GM12878 (cell line): ENCODE measurements around the gene EEF1A2. TPM values are rescaled to one million over a fixed set of nuclear protein-coding genes. Genes with fewer than 3 reads are reported as not detected.

Source experiments
- ATAC-seq: fragments of 200-7000 bp; cut with Tn5 transposase; 3 replicates; pipeline ENCODE4 v1.9.1; 2020; ENCODE audit warnings: mild to moderate bottlenecking, moderate library complexity
- BruUV-seq: library from RNA; stranded (reverse); fragments of 400-500 nt; replicated peaks from 2 replicates; lab custom pipeline; 2021; lab: Mats Ljungman, UMichigan
- CTCF ChIA-PET: fragments of 300-600 bp; sonication (Branson Sonifier 250); formaldehyde crosslinking; extraction: SDS; loops from one replicate; lab custom pipeline; 2021; ENCODE audit warnings: inconsistent platforms; lab: Yijun Ruan, JAX
- POLR2A ChIA-PET: fragments of 350-600 bp; formaldehyde crosslinking; extraction: SDS; loops from one replicate; lab custom pipeline; 2021; ENCODE audit warnings: inconsistent platforms; lab: Charles Lee
- RAD21 ChIA-PET: fragments of 300-600 bp; sonication (Branson Sonifier 250); formaldehyde crosslinking; loops from one replicate; lab custom pipeline; 2023; ENCODE audit warnings: antibody characterized with exemption; ENCODE audit not compliant: unreplicated experiment; lab: Charles Lee
- SMC1A ChIA-PET: fragments of 300-600 bp; sonication (Branson Sonifier 250); formaldehyde crosslinking; loops from one replicate; lab custom pipeline; 2023; ENCODE audit not compliant: unreplicated experiment, uncharacterized antibody; lab: Charles Lee
- DNase-seq: peaks from one replicate; pipeline ENCODE4 v3.0.0-alpha.2; 2011; ENCODE audit warnings: low read depth, low spot score
- FAIRE-seq: peaks from 3 replicates; lab custom pipeline; 2011; peaks lifted over from hg19 to GRCh38; lab: Jason Lieb, UNC
- H2AFZ ChIP-seq: 2 replicates; pipeline ENCODE4 v1.6.0; 2011; ENCODE audit warnings: low read depth, low read length, control low read depth; ENCODE audit not compliant: control insufficient read depth
- H3K27ac ChIP-seq: 2 replicates; pipeline ENCODE4 v1.5.1; 2011; ENCODE audit warnings: control low read depth; ENCODE audit not compliant: control insufficient read depth, insufficient read depth
- H3K27me3 ChIP-seq, 2 experiments: replicated peaks in 1 of 2; 2 replicates each; pipeline versions ENCODE4 v1.6.0 to v1.6.1; 2011; ENCODE audit warnings: low read length in 1 of 2; ENCODE audit not compliant: control insufficient read depth in 2 of 2, insufficient read depth in 2 of 2
- H3K36me3 ChIP-seq, 2 experiments: 2 replicates each; pipeline ENCODE4 v1.5.1; 2011; ENCODE audit warnings: low read length in 1 of 2; ENCODE audit not compliant: control insufficient read depth in 2 of 2, insufficient read depth in 2 of 2
- H3K4me1 ChIP-seq: 2 replicates; pipeline ENCODE4 v1.6.1; 2011; ENCODE audit warnings: mild to moderate bottlenecking, low read length, moderate library complexity, mixed read lengths; ENCODE audit not compliant: control insufficient read depth, insufficient read depth
- H3K4me2 ChIP-seq: 2 replicates; pipeline ENCODE4 v1.6.0; 2011; ENCODE audit warnings: control low read depth; ENCODE audit not compliant: control insufficient read depth, insufficient read depth
- H3K4me3 ChIP-seq: fragments of 200-600 bp; sonication (generic); 2 replicates; pipeline ENCODE4 v1.5.1; 2016
- H3K79me2 ChIP-seq: 2 replicates; pipeline ENCODE4 v1.6.0; 2011; ENCODE audit warnings: low read length; ENCODE audit not compliant: control insufficient read depth, insufficient read depth
- H3K9ac ChIP-seq: 2 replicates; pipeline ENCODE4 v1.8.0; 2011; ENCODE audit warnings: low read length, control low read depth, mixed read lengths; ENCODE audit not compliant: control insufficient read depth, insufficient read depth
- H3K9me3 ChIP-seq: replicated peaks from 3 replicates; pipeline ENCODE4 v1.5.1; 2011; ENCODE audit warnings: mild to moderate bottlenecking, low read length; ENCODE audit not compliant: control insufficient read depth, insufficient read depth
- H4K20me1 ChIP-seq: 2 replicates; pipeline ENCODE4 v1.6.0; 2011; ENCODE audit not compliant: control insufficient read depth, insufficient read depth
- ATF7 ChIP-seq: fragments of 450-650 bp; IDR thresholded peaks from 2 replicates; pipeline ENCODE4 v1.6.1; 2016; ENCODE audit warnings: low read depth, mild to moderate bottlenecking
- E4F1 ChIP-seq: fragments of 450-650 bp; IDR thresholded peaks from 2 replicates; pipeline ENCODE4 v1.6.1; 2018; ENCODE audit warnings: borderline replicate concordance, mild to moderate bottlenecking; ENCODE audit not compliant: partially characterized antibody
- EED ChIP-seq: sonication (generic); IDR thresholded peaks from 2 replicates; pipeline ENCODE4 v1.6.1; 2016; ENCODE audit warnings: antibody characterized with exemption, low read depth
- FOXK2 ChIP-seq: fragments of 450-650 bp; IDR thresholded peaks from 2 replicates; pipeline ENCODE4 v1.6.1; 2017; ENCODE audit warnings: mild to moderate bottlenecking, moderate library complexity
- IRF3 ChIP-seq: fragments of 450-650 bp; IDR thresholded peaks from 2 replicates; pipeline ENCODE4 v1.6.1; 2014; ENCODE audit warnings: mild to moderate bottlenecking
- IRF4 ChIP-seq: IDR thresholded peaks from 2 replicates; pipeline ENCODE4 v1.6.1; 2011; ENCODE audit warnings: low read depth, low read length
- TARDBP ChIP-seq: IDR thresholded peaks from 2 replicates; pipeline ENCODE4 v1.6.1; 2016; ENCODE audit warnings: borderline replicate concordance
- ZBTB40 ChIP-seq: fragments of 450-650 bp; IDR thresholded peaks from 2 replicates; pipeline ENCODE4 v1.6.1; 2016; ENCODE audit warnings: mild to moderate bottlenecking, moderate library complexity, borderline replicate concordance
- WGBS: methylation state at CpG from one replicate; pipeline ENCODE4 v1.1.6; 2016; ENCODE audit warnings: low lambda C conversion rate; ENCODE audit not compliant: insufficient replicate concordance, insufficient coverage; ENCODE audit errors: missing lambda C conversion rate; 5-methylcytosine and 5-hydroxymethylcytosine counted together
- in situ Hi-C: fragments of 300-500 bp; cut with MboI; formaldehyde crosslinking; loops from 9 replicates; pipeline ENCODE4 v1.14.3; 2018; ENCODE audit warnings: mixed read lengths
- intact Hi-C: fragments of 100-400 bp; cut with micrococcal nuclease; formaldehyde crosslinking; loops from one replicate; pipeline ENCODE4 v1.14.2; 2022; ENCODE audit not compliant: unreplicated experiment
- polyA plus RNA-seq, 11 experiments: library from polyadenylated mRNA; depleted of rRNA in 4 of 11; unstranded in 6 of 11; stranded (reverse) in 5 of 11; fragments of >200 nt; fragmentation: Nextera tagmentation in 4 of 11; fragmentation: Illumina TruSeq in 1 of 11; extraction: Ambion mirVana in 4 of 11; extraction: Trizol in 1 of 11; gene quantifications; 1 replicate in 1 of 11; 2 replicates in 10 of 11; pipeline versions ENCODE4 v1.2.1 to v1.2.3, GENCODE V29; 2011 to 2016; ENCODE audit warnings: inconsistent platforms in 2 of 11, missing spikeins in 2 of 11, low read depth in 1 of 11
- total RNA-seq, 4 experiments: library from RNA; depleted of rRNA in 3 of 4; stranded (reverse); fragments of >200 nt in 3 of 4; fragmentation: Illumina TruSeq in 1 of 4; extraction: Trizol in 1 of 4; gene quantifications; 2 replicates each; pipeline versions ENCODE4 v1.2.1 to v1.2.3, GENCODE V29; 2013 to 2021

The EEF1A2 gene
- total and polyA plus RNA-seq, 10 of the 15 experiments (the other 5 are each of a cell fraction or from before 2014, with no cell fraction given) = 0.56 TPM; not detected in 9

GRCh38 chr20:63492518-63492917 is 6.4 kb downstream of the EEF1A2 start (continued):
- TF ChIP-seq ZBTB40 = no peak

GRCh38 chr20:63491635-63492230 is 7.2 kb downstream of the EEF1A2 start:
- Histone ChIP-seq H4K20me1 (no peaks in the 10 kb centered on the region), H3K79me2 (no peaks in the 10 kb centered on the region), H2AFZ (no peak overlapping the region), H3K4me3 (no peak overlapping the region), H3K4me1 (no peaks in the 10 kb centered on the region), H3K9me3 (no peaks in the 10 kb centered on the region), H3K27ac (no peak overlapping the region), H3K9ac (no peak overlapping the region), H3K4me2 (no peak overlapping the region), H3K27me3 (peaks cover 0 to 1% of the 10 kb centered on the region in 2 experiments; a peak in 1 of 4 replicates), H3K36me3 (no peaks in the 10 kb centered on the region)
- RAD21 ChIA-PET = no interaction called here
- ATAC-seq (no peak), FAIRE-seq (no peak), DNase-seq (no peak)
- TF ChIP-seq ATF7 = no peak
- TF ChIP-seq TARDBP = no peak
- TF ChIP-seq E4F1 = peak; percentile 50
- TF ChIP-seq IRF4 = no peak
- 0 out of 2 replicates have a peak, but pooled peaks have one; percentile 19 for TF ChIP-seq FOXK2
- no peak for TF ChIP-seq IRF3
- no peak for TF ChIP-seq EED
- intact Hi-C loops = no loop called here
- CTCF ChIA-PET = no interaction called here
- in situ Hi-C loops = no loop called here
- SMC1A ChIA-PET = no interaction called here
- POLR2A ChIA-PET = no interaction called here
- BruUV-seq = no TSS peak
- 18% methylated on average over 2 of the region's 4 CpGs for WGBS
